Measurements from ENCODE around the gene PCDH19.

GRCh38 chrX:100294965-100295364 lies 115.1 kb downstream of the PCDH19 start:
- TF ChIP-seq, protein P1, sequence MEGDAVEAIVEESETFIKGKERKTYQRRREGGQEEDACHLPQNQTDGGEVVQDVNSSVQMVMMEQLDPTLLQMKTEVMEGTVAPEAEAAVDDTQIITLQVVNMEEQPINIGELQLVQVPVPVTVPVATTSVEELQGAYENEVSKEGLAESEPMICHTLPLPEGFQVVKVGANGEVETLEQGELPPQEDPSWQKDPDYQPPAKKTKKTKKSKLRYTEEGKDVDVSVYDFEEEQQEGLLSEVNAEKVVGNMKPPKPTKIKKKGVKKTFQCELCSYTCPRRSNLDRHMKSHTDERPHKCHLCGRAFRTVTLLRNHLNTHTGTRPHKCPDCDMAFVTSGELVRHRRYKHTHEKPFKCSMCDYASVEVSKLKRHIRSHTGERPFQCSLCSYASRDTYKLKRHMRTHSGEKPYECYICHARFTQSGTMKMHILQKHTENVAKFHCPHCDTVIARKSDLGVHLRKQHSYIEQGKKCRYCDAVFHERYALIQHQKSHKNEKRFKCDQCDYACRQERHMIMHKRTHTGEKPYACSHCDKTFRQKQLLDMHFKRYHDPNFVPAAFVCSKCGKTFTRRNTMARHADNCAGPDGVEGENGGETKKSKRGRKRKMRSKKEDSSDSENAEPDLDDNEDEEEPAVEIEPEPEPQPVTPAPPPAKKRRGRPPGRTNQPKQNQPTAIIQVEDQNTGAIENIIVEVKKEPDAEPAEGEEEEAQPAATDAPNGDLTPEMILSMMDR (optimal IDR thresholded peaks at IDR 0.05 in 1 of 3, IDR thresholded peaks at IDR 0.05 in 1 of 3, conservative IDR thresholded peaks at IDR 0.05 in 1 of 3; ENCODE audit: extremely low read depth in 1 of 3, insufficient read depth in 2 of 3, low read length in 3 of 3) = no peak
- no peak for TF ChIP-seq EZH2 (IDR thresholded peaks at IDR 0.05; ENCODE audit: low read length)
